Hepatocyte (in vitro differentiated cells): ENCODE measurements around the gene CELSR1.

ENCODE experiments used
- EZH2 ChIP-seq: fragments of 200-600 bp; sonication (generic); IDR thresholded peaks from 2 replicates; pipeline ENCODE4 v1.6.1; 2016; ENCODE audit warnings: antibody characterized with exemption, mild to moderate bottlenecking, borderline replicate concordance
- TF ChIP-seq, protein P1 (sequence below): fragments of 200-600 bp; sonication (generic); IDR thresholded peaks from 2 replicates; pipeline ENCODE4 v1.5.1; 2016; ENCODE audit warnings: antibody characterized with exemption, mild to moderate bottlenecking; ENCODE audit not compliant: poor library complexity

DNA sequence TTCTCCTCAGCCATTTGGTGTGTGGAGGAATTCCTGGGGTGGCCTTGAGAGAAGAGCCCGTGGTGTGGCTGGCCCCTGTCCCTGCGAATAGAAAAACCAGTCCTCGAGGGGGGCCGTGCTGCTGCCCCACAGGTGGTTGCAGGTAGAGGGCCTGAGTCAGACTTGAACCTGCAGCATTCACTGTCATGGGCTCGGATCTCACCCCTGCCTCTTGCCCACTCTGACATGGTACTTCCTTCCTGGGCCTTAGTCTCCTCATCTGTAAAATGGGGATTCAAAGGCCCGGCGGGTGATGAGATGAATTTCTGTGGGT lies 182.5 kb downstream of the CELSR1 start:
- no peak for TF ChIP-seq EZH2
- TF ChIP-seq, protein P1, sequence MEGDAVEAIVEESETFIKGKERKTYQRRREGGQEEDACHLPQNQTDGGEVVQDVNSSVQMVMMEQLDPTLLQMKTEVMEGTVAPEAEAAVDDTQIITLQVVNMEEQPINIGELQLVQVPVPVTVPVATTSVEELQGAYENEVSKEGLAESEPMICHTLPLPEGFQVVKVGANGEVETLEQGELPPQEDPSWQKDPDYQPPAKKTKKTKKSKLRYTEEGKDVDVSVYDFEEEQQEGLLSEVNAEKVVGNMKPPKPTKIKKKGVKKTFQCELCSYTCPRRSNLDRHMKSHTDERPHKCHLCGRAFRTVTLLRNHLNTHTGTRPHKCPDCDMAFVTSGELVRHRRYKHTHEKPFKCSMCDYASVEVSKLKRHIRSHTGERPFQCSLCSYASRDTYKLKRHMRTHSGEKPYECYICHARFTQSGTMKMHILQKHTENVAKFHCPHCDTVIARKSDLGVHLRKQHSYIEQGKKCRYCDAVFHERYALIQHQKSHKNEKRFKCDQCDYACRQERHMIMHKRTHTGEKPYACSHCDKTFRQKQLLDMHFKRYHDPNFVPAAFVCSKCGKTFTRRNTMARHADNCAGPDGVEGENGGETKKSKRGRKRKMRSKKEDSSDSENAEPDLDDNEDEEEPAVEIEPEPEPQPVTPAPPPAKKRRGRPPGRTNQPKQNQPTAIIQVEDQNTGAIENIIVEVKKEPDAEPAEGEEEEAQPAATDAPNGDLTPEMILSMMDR: no peak
